ENCODE measurements around the gene UBAP2L. TPM values are rescaled to one million over a fixed set of nuclear protein-coding genes. Genes with fewer than 3 reads are reported as not detected.

Gene UBAP2L
- total and polyA plus RNA-seq, 2 donors (not counting 1 experiment from before 2014, with no cell fraction given), result 147 to 218 TPM

- Mint-ChIP-seq H3K4me3 (no peak overlapping the region), H3K4me1 (peaks cover 7% of the 10 kb centered on the region), H3K27ac (no peak overlapping the region), H3K27me3 (no peaks in the 10 kb centered on the region), H3K9me3 (ENCODE audit: insufficient read depth) (no peaks in the 10 kb centered on the region)
- Histone ChIP-seq H3K9ac (ENCODE audit: low read length) (no peak overlapping the region), H3K79me2 (ENCODE audit: control insufficient read depth, insufficient read depth, low read length) (peaks cover 51% of the 10 kb centered on the region), H3K27ac (ENCODE audit: low read length in 2 of 2) (no peak overlapping the region), H3K9me3 (ENCODE audit: control extremely low read depth in 1 of 3, control insufficient read depth in 2 of 3, insufficient read depth in 1 of 3, low read length in 2 of 3) (no peaks in the 10 kb centered on the region), H3K4me1 (ENCODE audit: control insufficient read depth in 2 of 2, insufficient read depth in 2 of 2, low read length in 2 of 2) (no peaks in the 10 kb centered on the region), H3K4me3 (ENCODE audit: control extremely low read depth in 1 of 5, extremely low read depth in 1 of 5, insufficient read depth in 1 of 5, low read depth in 2 of 5, low read length in 4 of 5) (no peak overlapping the region), H2AFZ (ENCODE audit: insufficient read depth, low read depth, low read length, poor library complexity, severe bottlenecking) (no peak overlapping the region), H3K27me3 (replicated peaks in 1 of 4; ENCODE audit: control extremely low read depth in 1 of 4, control insufficient read depth in 3 of 4, insufficient read depth in 4 of 4, low read length in 3 of 4) (no peaks in the 10 kb centered on the region), H3K4me2 (replicated peaks; ENCODE audit: low read depth, low read length, poor library complexity, severe bottlenecking) (no peak overlapping the region), H4K20me1 (ENCODE audit: control insufficient read depth, insufficient read depth, low read length, poor library complexity, severe bottlenecking) (peaks cover 37% of the 10 kb centered on the region), H3K36me3 (replicated peaks in 1 of 2; ENCODE audit: control extremely low read depth in 1 of 2, control insufficient read depth in 1 of 2, extremely low read depth in 1 of 2, insufficient read depth in 2 of 2, low read length in 1 of 2) (peaks cover 18 to 81% of the 10 kb centered on the region in 2 experiments)
- POLR2A ChIA-PET, result no interaction called here
- ATAC-seq (ENCODE audit: low read depth) (no peak), DNase-seq (no peak)
- intact Hi-C loops (cut with micrococcal nuclease), result no loop called here
- TF ChIP-seq EZH2 (IDR thresholded peaks at IDR 0.05; ENCODE audit: borderline replicate concordance, insufficient read depth, low read depth, low read length, poor library complexity, severe bottlenecking), result no peak
- TF ChIP-seq CTCF (IDR thresholded peaks at IDR 0.05), result no peak
- CTCF ChIA-PET, result interaction anchor here (0.9 kb wide), 1 partner anchor 472 kb away, joined by 3 read pairs; no protein-coding TSS in a partner anchor
- 100% methylated on average over 1 of the region's 6 CpGs for WGBS (ENCODE audit: insufficient coverage)
Observed at GRCh38 chr1:154237880-154238506, 17.2 kb downstream of the UBAP2L start.

- POLR2A ChIA-PET, result no interaction called here
Observed at GRCh38 chr1:154239491-154239890, 18.7 kb downstream of the UBAP2L start.

More at GRCh38 chr1:154239491-154239890, 18.7 kb downstream of the UBAP2L start:
- Histone ChIP-seq H3K9ac (ENCODE audit: low read length) (no peak overlapping the region), H3K79me2 (ENCODE audit: control insufficient read depth, insufficient read depth, low read length) (peaks cover 44% of the 10 kb centered on the region), H3K9me3 (ENCODE audit: control extremely low read depth in 1 of 3, control insufficient read depth in 2 of 3, insufficient read depth in 1 of 3, low read length in 2 of 3) (no peaks in the 10 kb centered on the region), H4K20me1 (ENCODE audit: control insufficient read depth, insufficient read depth, low read length, poor library complexity, severe bottlenecking) (peaks cover 34% of the 10 kb centered on the region), H2AFZ (ENCODE audit: insufficient read depth, low read depth, low read length, poor library complexity, severe bottlenecking) (no peak overlapping the region), H3K4me2 (replicated peaks; ENCODE audit: low read depth, low read length, poor library complexity, severe bottlenecking) (no peak overlapping the region), H3K4me1 (ENCODE audit: control insufficient read depth in 2 of 2, insufficient read depth in 2 of 2, low read length in 2 of 2) (no peaks in the 10 kb centered on the region), H3K27me3 (replicated peaks in 1 of 4; ENCODE audit: control extremely low read depth in 1 of 4, control insufficient read depth in 3 of 4, insufficient read depth in 4 of 4, low read length in 3 of 4) (no peaks in the 10 kb centered on the region), H3K27ac (ENCODE audit: low read length in 2 of 2) (no peak overlapping the region), H3K36me3 (replicated peaks in 1 of 2; ENCODE audit: control extremely low read depth in 1 of 2, control insufficient read depth in 1 of 2, extremely low read depth in 1 of 2, insufficient read depth in 2 of 2, low read length in 1 of 2) (peaks cover 26 to 85% of the 10 kb centered on the region in 2 experiments), H3K4me3 (ENCODE audit: control extremely low read depth in 1 of 5, extremely low read depth in 1 of 5, insufficient read depth in 1 of 5, low read depth in 2 of 5, low read length in 4 of 5) (no peak overlapping the region)
- no peak overlapping the region for H3K4me3 Mint-ChIP-seq
- no peak for DNase-seq
- no peaks in the 10 kb centered on the region for H3K27me3 Mint-ChIP-seq
- no peak for TF ChIP-seq EZH2 (IDR thresholded peaks at IDR 0.05; ENCODE audit: borderline replicate concordance, insufficient read depth, low read depth, low read length, poor library complexity, severe bottlenecking)
- no peak for TF ChIP-seq CTCF (IDR thresholded peaks at IDR 0.05)
- H3K4me1 Mint-ChIP-seq, result peaks cover 7% of the 10 kb centered on the region
- CTCF ChIA-PET, result no interaction called here
- H3K27ac Mint-ChIP-seq, result no peak overlapping the region
- 96% methylated on average over 3 of the region's 3 CpGs for whole genome bisulfite sequencing (ENCODE audit: insufficient coverage)
- intact Hi-C loops (cut with micrococcal nuclease), result no loop called here
- no peak for ATAC-seq (ENCODE audit: low read depth)
- H3K9me3 Mint-ChIP-seq (ENCODE audit: insufficient read depth), result no peaks in the 10 kb centered on the region
